Natural killer cell (primary cell): ENCODE measurements around the gene TMSB15A. TPM values are rescaled to one million over a fixed set of nuclear protein-coding genes. Genes with fewer than 3 reads are reported as not detected.
"Not testable (repeated sequence)": the region's sequence is repeated elsewhere in the genome, so short reads cannot be mapped to it uniquely, and the experiment has no call there.

Source experiments
- ATAC-seq, 3 donors: fragments of 150-1000 bp in 2 of 3; fragments of 200-7000 bp in 1 of 3; cut with Tn5 transposase; 1 replicate in 1 of 3; 2 replicates in 2 of 3; pipeline ENCODE4 v1.10.0; 2021; ENCODE audit warnings: mild to moderate bottlenecking in 2 of 3, moderate library complexity in 2 of 3
- DNase-seq, 2 donors: peaks; one replicate each; pipeline versions ENCODE4 v3.0.0 to v3.0.0-alpha.2; 2013 to 2021; ENCODE audit warnings: mixed read lengths in 1 of 2
- H3K27ac ChIP-seq: one replicate; pipeline ENCODE4 v1.5.1; 2013; ENCODE audit warnings: mild to moderate bottlenecking, low read length
- H3K27me3 ChIP-seq: one replicate; pipeline ENCODE4 v1.6.1; 2013; ENCODE audit warnings: low read length; ENCODE audit not compliant: control insufficient read depth, insufficient read depth
- H3K36me3 ChIP-seq: one replicate; pipeline ENCODE4 v1.6.1; 2013; ENCODE audit warnings: low read length; ENCODE audit not compliant: control insufficient read depth, insufficient read depth
- H3K4me1 ChIP-seq: one replicate; pipeline ENCODE4 v1.6.1; 2013; ENCODE audit warnings: low read length; ENCODE audit not compliant: control insufficient read depth, insufficient read depth
- H3K4me3 ChIP-seq: one replicate; pipeline ENCODE4 v1.5.1; 2013; ENCODE audit warnings: low read length
- H3K9me3 ChIP-seq: one replicate; pipeline ENCODE4 v1.6.1; 2013; ENCODE audit warnings: low read length; ENCODE audit not compliant: control insufficient read depth, insufficient read depth
- H3K27ac Mint-ChIP-seq, 2 donors: one replicate each; pipeline ENCODE4 v1.8.0; 2022; ENCODE audit warnings: mild to moderate bottlenecking in 2 of 2, mixed read lengths in 2 of 2, moderate library complexity in 1 of 2
- H3K27me3 Mint-ChIP-seq, 2 donors: one replicate each; pipeline ENCODE4 v1.8.0; 2022; ENCODE audit warnings: low read depth in 2 of 2, mixed read lengths in 2 of 2
- H3K36me3 Mint-ChIP-seq: one replicate; pipeline ENCODE4 v1.8.0; 2022; ENCODE audit warnings: mixed read lengths
- H3K4me1 Mint-ChIP-seq, 2 donors: one replicate each; pipeline ENCODE4 v1.8.0; 2022; ENCODE audit warnings: mixed read lengths in 2 of 2
- H3K4me3 Mint-ChIP-seq: one replicate; pipeline ENCODE4 v1.8.0; 2022; ENCODE audit warnings: mild to moderate bottlenecking, moderate library complexity, mixed read lengths
- H3K9me3 Mint-ChIP-seq, 2 donors: one replicate each; pipeline ENCODE4 v1.8.0; 2022; ENCODE audit warnings: mixed read lengths in 2 of 2
- CTCF ChIP-seq: fragments of 200-600 bp; IDR thresholded peaks from one replicate; pipeline ENCODE4 v1.8.0; 2022; ENCODE audit warnings: antibody characterized with exemption
- WGBS: methylation state at CpG from one replicate; pipeline ENCODE4 v1.1.7; 2013; ENCODE audit warnings: missing lambda C conversion rate; ENCODE audit not compliant: insufficient coverage; 5-methylcytosine and 5-hydroxymethylcytosine counted together
- intact Hi-C: fragments of 100-400 bp; cut with micrococcal nuclease; formaldehyde crosslinking; loops from one replicate; pipeline ENCODE4 v1.14.2; 2022
- total RNA-seq, 4 donors: library from RNA; stranded (reverse); fragments of 120-200 nt in 1 of 4; gene quantifications; one replicate each; pipeline versions ENCODE4 v1.2.3 to v1.2.4, GENCODE V29; 2013 to 2022

The TMSB15A gene
- total RNA-seq, 3 donors from 2014 or later (not counting 1 experiment from before 2014, with no cell fraction given), result not detected

- 0% methylated on average over 1 of the region's 7 CpGs for WGBS
- Mint-ChIP-seq H3K4me3 (no peak overlapping the region), H3K27me3 (peaks cover 21 to 31% of the 10 kb centered on the region in 2 donors), H3K36me3 (no peaks in the 10 kb centered on the region), H3K27ac (no peak overlapping the region), H3K4me1 (no peaks in the 10 kb centered on the region), H3K9me3 (no peaks in the 10 kb centered on the region)
- no peak overlapping the region for H3K27ac ChIP-seq
- H3K36me3 ChIP-seq, result no peaks in the 10 kb centered on the region
- H3K27me3 ChIP-seq, result peaks cover 12% of the 10 kb centered on the region
- no peaks in the 10 kb centered on the region for H3K9me3 ChIP-seq
- no peak for TF ChIP-seq CTCF
- no peak overlapping the region for H3K4me3 ChIP-seq
- peaks cover 8% of the 10 kb centered on the region for H3K4me1 ChIP-seq
- intact Hi-C loops, result no loop called here
- ATAC-seq, result no peak
- DNase-seq, result peak in 1 of 2 donors; percentile 2
These were observed 787 bp upstream of the TMSB15A start for GRCh38 chrX:102517326-102517725.

DNA sequence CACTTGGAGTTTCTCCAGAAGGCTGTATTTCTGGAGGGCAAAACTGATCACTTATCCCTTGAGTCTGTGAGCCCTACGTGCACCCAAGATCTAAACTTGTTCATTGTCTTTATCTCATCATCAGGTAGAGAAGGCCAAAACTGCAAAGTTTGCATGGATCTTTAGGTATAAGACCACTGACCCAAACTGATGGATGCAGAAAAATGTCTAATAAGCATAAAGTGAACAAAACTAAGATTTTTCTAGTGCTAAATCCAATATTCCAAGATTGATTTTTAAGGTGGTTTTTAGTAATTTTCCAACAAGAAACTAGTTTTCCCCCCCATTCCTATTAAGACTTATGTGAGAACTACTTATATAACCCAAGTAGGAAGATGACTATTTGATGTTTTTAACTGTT lies 2.0 kb downstream of the TMSB15A start:
- 100% methylated on average over 1 of the region's 1 CpG for WGBS
- no peak overlapping the region for H3K27ac ChIP-seq
- no peaks in the 10 kb centered on the region for H3K9me3 Mint-ChIP-seq
- ATAC-seq (no peak), DNase-seq (no peak)
- intact Hi-C loops, result no loop called here
- no peak overlapping the region for H3K4me3 ChIP-seq
- no peaks in the 10 kb centered on the region for H3K9me3 ChIP-seq
- H3K36me3 ChIP-seq, result no peaks in the 10 kb centered on the region
- H3K4me1 ChIP-seq, result peaks cover 8% of the 10 kb centered on the region
- no peak for TF ChIP-seq CTCF
- peaks cover 21 to 51% of the 10 kb centered on the region in 2 donors for H3K27me3 Mint-ChIP-seq
- no peaks in the 10 kb centered on the region for H3K4me1 Mint-ChIP-seq
- H3K36me3 Mint-ChIP-seq, result no peaks in the 10 kb centered on the region
- H3K27me3 ChIP-seq, result peaks cover 12% of the 10 kb centered on the region
- no peak overlapping the region for H3K27ac Mint-ChIP-seq
- H3K4me3 Mint-ChIP-seq, result no peak overlapping the region

DNA sequence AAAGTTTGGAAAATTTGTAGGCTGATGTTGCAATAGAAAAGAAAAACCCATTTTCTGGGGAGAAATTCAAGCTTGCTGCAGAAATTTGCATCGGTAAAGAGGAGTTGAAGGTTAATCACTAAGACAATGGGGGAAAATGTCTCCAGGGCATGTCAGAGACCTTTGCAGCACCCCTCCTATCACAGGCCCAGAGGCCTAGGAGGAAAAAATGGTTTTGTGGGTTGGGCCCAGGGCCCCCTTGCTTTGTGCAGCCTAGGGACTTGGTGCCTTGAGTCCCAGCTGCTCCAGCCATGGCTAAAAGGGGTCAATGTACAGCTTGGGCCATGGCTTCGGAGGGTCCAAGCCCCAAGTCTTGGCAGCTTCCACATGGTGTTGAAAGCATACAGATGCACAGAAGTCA lies 17.8 kb downstream of the TMSB15A start:
- intact Hi-C loops, result no loop called here
- Mint-ChIP-seq H3K4me1 (no peaks in the 10 kb centered on the region), H3K27me3 (peaks cover 0 to 26% of the 10 kb centered on the region in 2 donors), H3K36me3 (no peaks in the 10 kb centered on the region), H3K4me3 (no peak overlapping the region), H3K9me3 (no peaks in the 10 kb centered on the region), H3K27ac (no peak overlapping the region)
- ATAC-seq (no peak), DNase-seq (no peak)
- no peaks in the 10 kb centered on the region for H3K4me1 ChIP-seq
- H3K27ac ChIP-seq, result no peak overlapping the region
- H3K9me3 ChIP-seq, result no peaks in the 10 kb centered on the region
- WGBS, result 100% methylated on average over 2 of the region's 2 CpGs
- no peak for TF ChIP-seq CTCF
- no peaks in the 10 kb centered on the region for H3K36me3 ChIP-seq
- H3K27me3 ChIP-seq, result no peaks in the 10 kb centered on the region
- H3K4me3 ChIP-seq, result no peak overlapping the region

- intact Hi-C loops, result no loop called here
- no peaks in the 10 kb centered on the region for H3K36me3 ChIP-seq
- no peak for DNase-seq
- no peaks in the 10 kb centered on the region for H3K27me3 ChIP-seq
- Mint-ChIP-seq H3K9me3 (no peaks in the 10 kb centered on the region), H3K4me1 (no peaks in the 10 kb centered on the region), H3K4me3 (no peak overlapping the region), H3K27ac (no peak overlapping the region), H3K36me3 (no peaks in the 10 kb centered on the region), H3K27me3 (peaks cover 0 to 40% of the 10 kb centered on the region in 2 donors)
- ATAC-seq, result no peak
- no peak overlapping the region for H3K4me3 ChIP-seq
- H3K9me3 ChIP-seq, result no peaks in the 10 kb centered on the region
- no peak for TF ChIP-seq CTCF
- H3K4me1 ChIP-seq, result no peaks in the 10 kb centered on the region
- H3K27ac ChIP-seq, result no peak overlapping the region
These were observed 24.8 kb downstream of the TMSB15A start for GRCh38 chrX:102491766-102492165.

DNA sequence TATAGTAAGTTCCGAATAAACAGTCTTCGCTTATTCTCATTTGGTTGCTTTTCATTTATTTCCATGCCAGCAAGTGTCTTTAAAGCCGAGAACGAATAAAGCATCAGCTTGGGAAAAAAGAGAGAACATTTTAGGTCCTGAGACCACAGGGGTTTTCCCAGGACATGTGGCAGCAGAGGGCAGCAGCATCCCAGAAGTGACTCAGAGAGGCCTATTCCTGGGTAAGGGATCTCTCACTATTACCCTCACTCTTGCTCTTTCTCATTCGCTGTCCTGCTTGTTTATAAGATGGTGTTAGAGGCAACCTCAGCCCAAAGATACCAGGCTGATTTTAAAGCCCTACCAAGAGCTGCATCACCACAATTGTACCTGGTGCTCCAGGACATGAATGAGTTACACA lies 37.8 kb downstream of the TMSB15A start:
- H3K27me3 Mint-ChIP-seq, intact Hi-C loops, H3K36me3 ChIP-seq, H3K4me3 ChIP-seq, H3K4me1 Mint-ChIP-seq, H3K9me3 ChIP-seq, H3K4me3 Mint-ChIP-seq, H3K4me1 ChIP-seq, H3K27me3 ChIP-seq, DNase-seq, H3K27ac Mint-ChIP-seq, ATAC-seq, H3K27ac ChIP-seq, H3K36me3 Mint-ChIP-seq, H3K9me3 Mint-ChIP-seq: not testable (repeated sequence)
- no CpG with 5 or more reads among the region's 5 CpGs for WGBS
